HepG2 (cell line): Measurements from ENCODE around the gene MATK. TPM values are rescaled to one million over a fixed set of nuclear protein-coding genes. Genes with fewer than 3 reads are reported as not detected.

Experiments
- ATF2 ChIP-seq: sonication (generic); formaldehyde crosslinking; IDR thresholded peaks from 2 replicates; pipeline ENCODE4 v1.4.0; 2020; ENCODE audit warnings: missing genetic modification reagents
- EHMT2 ChIP-seq: fragments of 200-600 bp; sonication (generic); IDR thresholded peaks from 2 replicates; pipeline ENCODE4 v1.7.0; 2017; ENCODE audit warnings: antibody characterized with exemption, low read depth, low read length, borderline replicate concordance
- FOXP1 ChIP-seq, 2 experiments: fragments of 450-650 bp in 1 of 2; IDR thresholded peaks; 2 replicates each; pipeline ENCODE4 v1.6.1; 2017 to 2018; ENCODE audit warnings: antibody characterized with exemption in 1 of 2
- HDAC1 ChIP-seq: sonication (generic); formaldehyde crosslinking; IDR thresholded peaks from 2 replicates; pipeline ENCODE4 v1.5.1; 2020; ENCODE audit warnings: mild to moderate bottlenecking, missing genetic modification reagents
- IRF1 ChIP-seq: sonication (generic); formaldehyde crosslinking; IDR thresholded peaks from 2 replicates; pipeline ENCODE4 v1.4.0; 2020; ENCODE audit warnings: low read depth, mild to moderate bottlenecking, missing genetic modification reagents
- LBX2 ChIP-seq: sonication (generic); formaldehyde crosslinking; IDR thresholded peaks from 2 replicates; pipeline ENCODE4 v1.5.0; 2020; ENCODE audit warnings: missing genetic modification reagents, mild to moderate bottlenecking, borderline replicate concordance
- MAX ChIP-seq: IDR thresholded peaks from 2 replicates; pipeline ENCODE4 v1.6.1; 2012; ENCODE audit warnings: inconsistent platforms
- MXD4 ChIP-seq: IDR thresholded peaks from 2 replicates; pipeline ENCODE4 v1.6.1; 2016; ENCODE audit warnings: mild to moderate bottlenecking, missing biosample characterization, missing genetic modification reagents
- NONO ChIP-seq, 2 experiments: fragments of 450-650 bp in 1 of 2; sonication (generic) in 1 of 2; formaldehyde crosslinking in 1 of 2; IDR thresholded peaks in 1 of 2; conservative IDR thresholded peaks in 1 of 2; 2 replicates each; pipeline versions ENCODE4 v1.6.1 to v1.8.0; 2017 to 2022; ENCODE audit warnings: mild to moderate bottlenecking in 1 of 2, missing genetic modification reagents in 1 of 2, moderate library complexity in 1 of 2
- SOX5 ChIP-seq: IDR thresholded peaks from 2 replicates; pipeline ENCODE4 v1.6.1; 2016; ENCODE audit warnings: borderline replicate concordance
- TBL1XR1 ChIP-seq: fragments of 150-350 bp; IDR thresholded peaks from 2 replicates; pipeline ENCODE4 v1.6.1; 2014; ENCODE audit warnings: borderline replicate concordance, low read length; ENCODE audit not compliant: partially characterized antibody
- ZBTB2 ChIP-seq: sonication (generic); formaldehyde crosslinking; IDR thresholded peaks from 2 replicates; pipeline ENCODE4 v1.8.0; 2022; ENCODE audit warnings: low read depth, missing genetic modification reagents
- ZFY ChIP-seq: sonication (generic); formaldehyde crosslinking; IDR thresholded peaks from 2 replicates; pipeline ENCODE4 v1.4.0; 2020; ENCODE audit warnings: missing genetic modification reagents
- ZGPAT ChIP-seq: IDR thresholded peaks from 2 replicates; pipeline ENCODE4 v1.6.1; 2016; ENCODE audit warnings: mild to moderate bottlenecking
- ZHX1 ChIP-seq: sonication (generic); formaldehyde crosslinking; IDR thresholded peaks from 2 replicates; pipeline ENCODE4 v1.8.1; 2022; ENCODE audit warnings: low read depth, mild to moderate bottlenecking, missing genetic modification reagents
- ZNF652 ChIP-seq: IDR thresholded peaks from 2 replicates; pipeline ENCODE4 v1.6.1; 2016; ENCODE audit warnings: low read depth, borderline replicate concordance
- ZNF777 ChIP-seq: sonication (generic); formaldehyde crosslinking; IDR thresholded peaks from 2 replicates; pipeline ENCODE4 v1.4.0; 2020; ENCODE audit warnings: missing genetic modification reagents
- ZNF883 ChIP-seq: sonication (generic); formaldehyde crosslinking; IDR thresholded peaks from 2 replicates; pipeline ENCODE4 v1.5.1; 2020; ENCODE audit warnings: mild to moderate bottlenecking, missing genetic modification reagents; ENCODE audit errors: not compliant biosample characterization
- ZNF891 ChIP-seq: sonication (generic); formaldehyde crosslinking; IDR thresholded peaks from 2 replicates; pipeline ENCODE4 v1.5.0; 2020; ENCODE audit warnings: mild to moderate bottlenecking, missing genetic modification reagents
- polyA plus RNA-seq, 8 experiments: library from polyadenylated mRNA; depleted of rRNA in 3 of 8; stranded (reverse) in 7 of 8; unstranded in 1 of 8; fragments of >200 nt; fragmentation: Illumina TruSeq in 4 of 8; extraction: Trizol in 4 of 8; gene quantifications; 2 replicates each; pipeline versions ENCODE4 v1.2.1 to v1.2.3, GENCODE V29; 2011 to 2016; ENCODE audit warnings: low read depth in 4 of 8, missing spikeins in 1 of 8, mixed read lengths in 1 of 8; ENCODE audit not compliant: insufficient read depth in 1 of 8
- total RNA-seq, 5 experiments: library from RNA; depleted of rRNA; stranded (reverse); fragments of >200 nt; fragmentation: Illumina TruSeq; extraction: Trizol; gene quantifications; 2 replicates each; pipeline ENCODE4 v1.2.3, GENCODE V29; 2016; ENCODE audit warnings: low read depth in 1 of 5

Gene MATK
- total and polyA plus RNA-seq, 2 of the 13 experiments (the other 11 are each of a cell fraction or from before 2014, with no cell fraction given): 0.09 TPM; not detected in 1

GRCh38 chr19:3761382-3762129 is 24.6 kb downstream of the MATK start, which contains the start of gene APBA3 (continued):
- peak; percentile 72; the same call in 1 of the 2 replicates for TF ChIP-seq ZNF652 (CRISPR knock-in tag)
- TF ChIP-seq NONO (IDR thresholded peaks at IDR 0.05): no peak
- peak; percentile 71; the same call in 1 of the 2 replicates for TF ChIP-seq NONO (CRISPR knock-in tag; conservative IDR thresholded peaks at IDR 0.05)
- peak; percentile 76 for TF ChIP-seq ZGPAT (CRISPR knock-in tag)
- peak; percentile 81 for TF ChIP-seq ZFY (CRISPR knock-in tag)
- peak; percentile 61 for TF ChIP-seq TBL1XR1
- peak; percentile 89 for TF ChIP-seq HDAC1
- peak; percentile 66; the same call in 1 of the 2 replicates for TF ChIP-seq MXD4 (CRISPR knock-in tag)
- peak; percentile 77; the same call in 1 of the 2 replicates for TF ChIP-seq ATF2 (CRISPR knock-in tag)
- TF ChIP-seq IRF1 (CRISPR knock-in tag): 0 out of 2 replicates have a peak, but pooled peaks have one; percentile 29
- no peak for TF ChIP-seq FOXP1 (IDR thresholded peaks at IDR 0.05)
- no peak for TF ChIP-seq FOXP1 (CRISPR knock-in tag; IDR thresholded peaks at IDR 0.05)
- peak; percentile 50; the same call in 1 of the 2 replicates for TF ChIP-seq MAX
- TF ChIP-seq ZBTB2 (CRISPR knock-in tag): no peak
- peak; percentile 95 for TF ChIP-seq ZNF777 (CRISPR knock-in tag)
- TF ChIP-seq ZHX1 (CRISPR knock-in tag): no peak
- 0 out of 2 replicates have a peak, but pooled peaks have one; percentile 6 for TF ChIP-seq SOX5 (CRISPR knock-in tag)
- peak; percentile 57 for TF ChIP-seq ZNF883
- TF ChIP-seq ZNF891: no peak
- peak; percentile 63; the same call in 1 of the 2 replicates for TF ChIP-seq EHMT2
- TF ChIP-seq LBX2 (CRISPR knock-in tag): no peak
